Liver (tissue), 3 donors: Measurements from ENCODE around the gene HMOX2.
A peak's percentile ranks its signal among the peaks of the same experiment; 100 is the strongest.

Experiments
- EGR1 ChIP-seq, 2 donors: IDR thresholded peaks; 2 replicates each; pipeline ENCODE4 v1.6.1; 2016 to 2018; ENCODE audit warnings: antibody characterized with exemption in 2 of 2, low read depth in 2 of 2
- HNF4G ChIP-seq: IDR thresholded peaks from 2 replicates; pipeline ENCODE4 v1.6.1; 2016; ENCODE audit warnings: antibody characterized with exemption
- JUND ChIP-seq, 2 donors: IDR thresholded peaks; 2 replicates each; pipeline ENCODE4 v1.6.1; 2016; ENCODE audit warnings: antibody characterized with exemption in 2 of 2
- RAD21 ChIP-seq, 2 donors: IDR thresholded peaks; 2 replicates each; pipeline ENCODE4 v1.6.1; 2016; ENCODE audit warnings: antibody characterized with exemption in 2 of 2, mild to moderate bottlenecking in 2 of 2
- SP1 ChIP-seq: IDR thresholded peaks from 2 replicates; pipeline ENCODE4 v1.6.1; 2018; ENCODE audit warnings: antibody characterized with exemption, mild to moderate bottlenecking
- TF ChIP-seq, protein P1 (sequence below): fragments of 150-350 bp; IDR thresholded peaks from 2 replicates; pipeline ENCODE4 v1.5.1; 2017; ENCODE audit warnings: improper control_type of control experiment, low read depth, low read length; ENCODE audit not compliant: missing input control
- TF ChIP-seq, protein P2 (sequence below): IDR thresholded peaks from 2 replicates; pipeline ENCODE4 v1.6.1; 2016; ENCODE audit warnings: antibody characterized with exemption
- TF ChIP-seq, protein P3 (sequence below): IDR thresholded peaks from 2 replicates; pipeline ENCODE4 v1.6.1; 2016; ENCODE audit warnings: antibody characterized with exemption, mild to moderate bottlenecking
- donor health status: healthy.
- donor health status: healthy.

DNA sequence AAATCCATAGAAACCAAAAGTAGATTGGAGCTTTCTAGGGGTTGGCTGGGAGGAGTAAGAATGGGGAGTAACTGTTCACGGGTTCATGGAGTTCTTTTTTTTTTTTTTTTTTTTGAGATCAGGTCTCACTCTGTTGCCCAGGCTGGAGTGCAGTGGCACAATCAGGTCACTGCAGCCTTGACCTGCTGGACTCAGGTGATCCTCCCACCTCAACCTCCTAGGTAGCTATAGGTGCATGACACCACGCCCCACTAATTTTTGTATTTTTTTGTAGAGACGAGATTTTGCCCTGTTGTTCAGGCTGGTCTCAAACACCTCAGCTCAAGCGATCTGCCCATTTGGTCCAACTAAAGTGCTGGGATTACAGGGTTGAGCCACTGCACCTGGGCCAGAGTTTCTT is 3.3 kb upstream of the HMOX2 start:
- TF ChIP-seq HNF4G (no peak), RAD21 (IDR thresholded peaks at IDR 0.05) (no peak), EGR1 (IDR thresholded peaks at IDR 0.05; ENCODE audit: low read depth in 2 of 2) (no peak), SP1 (peak; percentile 24), JUND (IDR thresholded peaks at IDR 0.05) (no peak)
- TF ChIP-seq, protein P1, sequence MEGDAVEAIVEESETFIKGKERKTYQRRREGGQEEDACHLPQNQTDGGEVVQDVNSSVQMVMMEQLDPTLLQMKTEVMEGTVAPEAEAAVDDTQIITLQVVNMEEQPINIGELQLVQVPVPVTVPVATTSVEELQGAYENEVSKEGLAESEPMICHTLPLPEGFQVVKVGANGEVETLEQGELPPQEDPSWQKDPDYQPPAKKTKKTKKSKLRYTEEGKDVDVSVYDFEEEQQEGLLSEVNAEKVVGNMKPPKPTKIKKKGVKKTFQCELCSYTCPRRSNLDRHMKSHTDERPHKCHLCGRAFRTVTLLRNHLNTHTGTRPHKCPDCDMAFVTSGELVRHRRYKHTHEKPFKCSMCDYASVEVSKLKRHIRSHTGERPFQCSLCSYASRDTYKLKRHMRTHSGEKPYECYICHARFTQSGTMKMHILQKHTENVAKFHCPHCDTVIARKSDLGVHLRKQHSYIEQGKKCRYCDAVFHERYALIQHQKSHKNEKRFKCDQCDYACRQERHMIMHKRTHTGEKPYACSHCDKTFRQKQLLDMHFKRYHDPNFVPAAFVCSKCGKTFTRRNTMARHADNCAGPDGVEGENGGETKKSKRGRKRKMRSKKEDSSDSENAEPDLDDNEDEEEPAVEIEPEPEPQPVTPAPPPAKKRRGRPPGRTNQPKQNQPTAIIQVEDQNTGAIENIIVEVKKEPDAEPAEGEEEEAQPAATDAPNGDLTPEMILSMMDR: no peak
- TF ChIP-seq, protein P2, sequence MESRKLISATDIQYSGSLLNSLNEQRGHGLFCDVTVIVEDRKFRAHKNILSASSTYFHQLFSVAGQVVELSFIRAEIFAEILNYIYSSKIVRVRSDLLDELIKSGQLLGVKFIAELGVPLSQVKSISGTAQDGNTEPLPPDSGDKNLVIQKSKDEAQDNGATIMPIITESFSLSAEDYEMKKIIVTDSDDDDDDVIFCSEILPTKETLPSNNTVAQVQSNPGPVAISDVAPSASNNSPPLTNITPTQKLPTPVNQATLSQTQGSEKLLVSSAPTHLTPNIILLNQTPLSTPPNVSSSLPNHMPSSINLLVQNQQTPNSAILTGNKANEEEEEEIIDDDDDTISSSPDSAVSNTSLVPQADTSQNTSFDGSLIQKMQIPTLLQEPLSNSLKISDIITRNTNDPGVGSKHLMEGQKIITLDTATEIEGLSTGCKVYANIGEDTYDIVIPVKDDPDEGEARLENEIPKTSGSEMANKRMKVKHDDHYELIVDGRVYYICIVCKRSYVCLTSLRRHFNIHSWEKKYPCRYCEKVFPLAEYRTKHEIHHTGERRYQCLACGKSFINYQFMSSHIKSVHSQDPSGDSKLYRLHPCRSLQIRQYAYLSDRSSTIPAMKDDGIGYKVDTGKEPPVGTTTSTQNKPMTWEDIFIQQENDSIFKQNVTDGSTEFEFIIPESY: no peak
- TF ChIP-seq, protein P3, sequence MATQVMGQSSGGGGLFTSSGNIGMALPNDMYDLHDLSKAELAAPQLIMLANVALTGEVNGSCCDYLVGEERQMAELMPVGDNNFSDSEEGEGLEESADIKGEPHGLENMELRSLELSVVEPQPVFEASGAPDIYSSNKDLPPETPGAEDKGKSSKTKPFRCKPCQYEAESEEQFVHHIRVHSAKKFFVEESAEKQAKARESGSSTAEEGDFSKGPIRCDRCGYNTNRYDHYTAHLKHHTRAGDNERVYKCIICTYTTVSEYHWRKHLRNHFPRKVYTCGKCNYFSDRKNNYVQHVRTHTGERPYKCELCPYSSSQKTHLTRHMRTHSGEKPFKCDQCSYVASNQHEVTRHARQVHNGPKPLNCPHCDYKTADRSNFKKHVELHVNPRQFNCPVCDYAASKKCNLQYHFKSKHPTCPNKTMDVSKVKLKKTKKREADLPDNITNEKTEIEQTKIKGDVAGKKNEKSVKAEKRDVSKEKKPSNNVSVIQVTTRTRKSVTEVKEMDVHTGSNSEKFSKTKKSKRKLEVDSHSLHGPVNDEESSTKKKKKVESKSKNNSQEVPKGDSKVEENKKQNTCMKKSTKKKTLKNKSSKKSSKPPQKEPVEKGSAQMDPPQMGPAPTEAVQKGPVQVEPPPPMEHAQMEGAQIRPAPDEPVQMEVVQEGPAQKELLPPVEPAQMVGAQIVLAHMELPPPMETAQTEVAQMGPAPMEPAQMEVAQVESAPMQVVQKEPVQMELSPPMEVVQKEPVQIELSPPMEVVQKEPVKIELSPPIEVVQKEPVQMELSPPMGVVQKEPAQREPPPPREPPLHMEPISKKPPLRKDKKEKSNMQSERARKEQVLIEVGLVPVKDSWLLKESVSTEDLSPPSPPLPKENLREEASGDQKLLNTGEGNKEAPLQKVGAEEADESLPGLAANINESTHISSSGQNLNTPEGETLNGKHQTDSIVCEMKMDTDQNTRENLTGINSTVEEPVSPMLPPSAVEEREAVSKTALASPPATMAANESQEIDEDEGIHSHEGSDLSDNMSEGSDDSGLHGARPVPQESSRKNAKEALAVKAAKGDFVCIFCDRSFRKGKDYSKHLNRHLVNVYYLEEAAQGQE: no peak
